WTC11 (cell line): ENCODE results near the gene DYNC1LI2. TPM values are rescaled to one million over a fixed set of nuclear protein-coding genes. Genes with fewer than 3 reads are reported as not detected.

Experiments used
- ATAC-seq: fragments of 200-7000 bp; cut with Tn5 transposase; 2 replicates; pipeline ENCODE4 v1.10.0; 2021; ENCODE audit warnings: mild to moderate bottlenecking, moderate library complexity
- CTCF ChIA-PET: fragments of 300-600 bp; sonication (Branson Sonifier 250); formaldehyde crosslinking; loops from one replicate; lab custom pipeline; 2021; ENCODE audit warnings: antibody characterized with exemption; lab: Charles Lee
- POLR2A ChIA-PET: fragments of 350-600 bp; sonication (Branson Sonifier 250); formaldehyde crosslinking; loops from one replicate; lab custom pipeline; 2021; ENCODE audit warnings: antibody characterized with exemption; lab: Charles Lee
- DNase-seq: peaks from one replicate; pipeline ENCODE4 v3.0.0; 2021; ENCODE audit warnings: low spot score
- H3K27ac Mint-ChIP-seq: 2 replicates; pipeline ENCODE4 v1.8.0; 2021; ENCODE audit warnings: mixed read lengths
- H3K27me3 Mint-ChIP-seq: 2 replicates; pipeline ENCODE4 v1.8.0; 2021; ENCODE audit warnings: low read depth, mild to moderate bottlenecking, moderate library complexity, mixed read lengths
- H3K36me3 Mint-ChIP-seq: 2 replicates; pipeline ENCODE4 v1.8.0; 2021; ENCODE audit warnings: mixed read lengths
- H3K4me1 Mint-ChIP-seq: 2 replicates; pipeline ENCODE4 v1.8.0; 2022; ENCODE audit warnings: mixed read lengths
- H3K4me3 Mint-ChIP-seq: 2 replicates; pipeline ENCODE4 v1.8.0; 2021; ENCODE audit warnings: mild to moderate bottlenecking, moderate library complexity, mixed read lengths
- H3K9me3 Mint-ChIP-seq: 2 replicates; pipeline ENCODE4 v1.8.0; 2021; ENCODE audit warnings: mixed read lengths
- CTCF ChIP-seq: fragments of 200-600 bp; IDR thresholded peaks from 2 replicates; pipeline ENCODE4 v1.8.0; 2022; ENCODE audit warnings: antibody characterized with exemption
- ESRRA ChIP-seq: sonication (generic); formaldehyde crosslinking; IDR thresholded peaks from 2 replicates; pipeline ENCODE4 v1.8.1; 2022; ENCODE audit warnings: mild to moderate bottlenecking, missing genetic modification reagents, borderline replicate concordance
- ETV6 ChIP-seq: sonication (generic); formaldehyde crosslinking; IDR thresholded peaks from 2 replicates; pipeline ENCODE4 v1.8.1; 2022; ENCODE audit warnings: mild to moderate bottlenecking, missing genetic modification reagents
- HMGA2 ChIP-seq: fragments of 250-450 bp; sonication (Bioruptor Pico); IDR thresholded peaks from 2 replicates; pipeline ENCODE4 v1.4.0; 2021; ENCODE audit warnings: mild to moderate bottlenecking, moderate library complexity
- IRF2 ChIP-seq: sonication (generic); formaldehyde crosslinking; IDR thresholded peaks from 2 replicates; pipeline ENCODE4 v1.8.0; 2022; ENCODE audit warnings: low read depth, missing genetic modification reagents, borderline replicate concordance
- NFATC4 ChIP-seq: fragments of 250-450 bp; sonication (Bioruptor Pico); IDR thresholded peaks from 2 replicates; pipeline ENCODE4 v1.9.0; 2021; ENCODE audit warnings: mild to moderate bottlenecking
- NFE2L1 ChIP-seq: sonication (generic); formaldehyde crosslinking; IDR thresholded peaks from 2 replicates; pipeline ENCODE4 v1.8.1; 2023; ENCODE audit warnings: missing genetic modification reagents
- NR3C1 ChIP-seq: sonication (generic); formaldehyde crosslinking; conservative IDR thresholded peaks from 2 replicates; pipeline ENCODE4 v1.8.1; 2023; ENCODE audit warnings: low read depth, mild to moderate bottlenecking, missing genetic modification reagents
- RELA ChIP-seq: sonication (generic); formaldehyde crosslinking; IDR thresholded peaks from 2 replicates; pipeline ENCODE4 v1.8.1; 2022; ENCODE audit warnings: missing genetic modification reagents, mild to moderate bottlenecking, borderline replicate concordance
- SP1 ChIP-seq: sonication (generic); formaldehyde crosslinking; conservative IDR thresholded peaks from 2 replicates; pipeline ENCODE4 v1.8.1; 2022; ENCODE audit warnings: missing genetic modification reagents
- TEAD1 ChIP-seq: sonication (generic); formaldehyde crosslinking; IDR thresholded peaks from 2 replicates; pipeline ENCODE4 v1.8.0; 2022; ENCODE audit warnings: mild to moderate bottlenecking, missing genetic modification reagents
- USF2 ChIP-seq: sonication (generic); formaldehyde crosslinking; IDR thresholded peaks from 2 replicates; pipeline ENCODE4 v1.8.1; 2023; ENCODE audit warnings: mild to moderate bottlenecking, missing genetic modification reagents, moderate library complexity
- ZNF138 ChIP-seq: sonication (generic); formaldehyde crosslinking; conservative IDR thresholded peaks from 2 replicates; pipeline ENCODE4 v1.8.1; 2022; ENCODE audit warnings: mild to moderate bottlenecking, moderate library complexity, missing genetic modification reagents
- ZNF317 ChIP-seq: sonication (generic); formaldehyde crosslinking; IDR thresholded peaks from 2 replicates; pipeline ENCODE4 v1.8.1; 2023; ENCODE audit warnings: low read depth, mild to moderate bottlenecking, moderate library complexity, missing genetic modification reagents, borderline replicate concordance
- ZNF396 ChIP-seq: fragments of 250-450 bp; sonication (Bioruptor Pico); IDR thresholded peaks from 2 replicates; pipeline ENCODE4 v1.8.0; 2021; ENCODE audit warnings: mild to moderate bottlenecking, moderate library complexity, borderline replicate concordance
- ZNF416 ChIP-seq: fragments of 250-450 bp; sonication (Bioruptor Pico); IDR thresholded peaks from 2 replicates; pipeline ENCODE4 v1.9.0; 2021; ENCODE audit warnings: mild to moderate bottlenecking, inconsistent platforms
- ZNF423 ChIP-seq: fragments of 250-450 bp; sonication (Bioruptor Pico); IDR thresholded peaks from 2 replicates; pipeline ENCODE4 v2.1.2; 2022; ENCODE audit warnings: mild to moderate bottlenecking, moderate library complexity
- total RNA-seq: library from RNA; stranded (reverse); gene quantifications from 3 replicates; pipeline ENCODE4 v1.2.3, GENCODE V29; 2021
- TF ChIP-seq, protein P1 (sequence below): sonication (generic); formaldehyde crosslinking; IDR thresholded peaks from 2 replicates; pipeline ENCODE4 v1.8.0; 2022; ENCODE audit warnings: missing genetic modification reagents
- TF ChIP-seq, protein P2 (sequence below): sonication (generic); formaldehyde crosslinking; IDR thresholded peaks from 2 replicates; pipeline ENCODE4 v1.8.0; 2022; ENCODE audit warnings: mild to moderate bottlenecking, missing genetic modification reagents
- TF ChIP-seq, protein P3 (sequence below): sonication (generic); formaldehyde crosslinking; IDR thresholded peaks from 2 replicates; pipeline ENCODE4 v1.8.1; 2023; ENCODE audit warnings: mild to moderate bottlenecking, missing genetic modification reagents
- TF ChIP-seq, protein P4 (sequence below): sonication (generic); formaldehyde crosslinking; IDR thresholded peaks from 2 replicates; pipeline ENCODE4 v1.8.1; 2023; ENCODE audit warnings: mild to moderate bottlenecking, missing genetic modification reagents
- TF ChIP-seq, protein P5 (sequence below): fragments of 250-450 bp; sonication (Bioruptor Pico); IDR thresholded peaks from 2 replicates; pipeline ENCODE4 v1.9.0; 2021; ENCODE audit warnings: moderate library complexity, mild to moderate bottlenecking, inconsistent platforms, borderline replicate concordance

The DYNC1LI2 gene
- total RNA-seq, 1 experiment from 2014 or later = 89.8 TPM

DNA sequence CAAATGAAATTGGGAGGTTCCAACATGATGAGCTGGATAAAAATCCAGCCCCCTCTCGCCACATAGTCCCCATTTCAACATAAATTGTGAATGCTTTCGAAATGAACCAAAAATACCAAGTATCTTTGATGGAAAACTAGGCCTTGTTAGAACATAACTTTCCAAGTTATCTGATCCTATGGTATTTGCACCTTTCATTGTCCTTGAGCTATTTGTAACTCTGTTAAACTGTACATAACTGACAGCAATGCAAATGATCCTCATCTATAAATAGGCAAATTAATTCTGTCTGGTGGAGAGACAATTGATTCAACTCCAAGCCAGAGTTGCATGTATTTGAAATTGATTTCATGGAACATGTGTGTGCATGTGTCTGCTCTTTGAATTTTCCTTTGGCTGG lies 73.1 kb downstream of the DYNC1LI2 start:
- H3K27me3 Mint-ChIP-seq = no peaks in the 10 kb centered on the region; the same call in 1 of the 2 replicates
- no peak overlapping the region for H3K4me3 Mint-ChIP-seq
- ATAC-seq = no peak
- H3K9me3 Mint-ChIP-seq = peaks cover 4% of the 10 kb centered on the region; the same call in 1 of the 2 replicates
- 0 out of 2 replicates have a peak overlapping the region, but pooled peaks have one; percentile 50 for H3K27ac Mint-ChIP-seq
- peaks cover 15% of the 10 kb centered on the region for H3K36me3 Mint-ChIP-seq
- ChIA-PET POLR2A (no interaction called here), CTCF (no interaction called here)
- no peak for DNase-seq
- TF ChIP-seq CTCF (no peak), ESRRA (CRISPR knock-in tag) (no peak), NR3C1 (no peak), SP1 (no peak), ZNF138 (CRISPR knock-in tag) (no peak), ZNF416 (CRISPR knock-in tag) (no peak), IRF2 (no peak)
- TF ChIP-seq, protein P1, sequence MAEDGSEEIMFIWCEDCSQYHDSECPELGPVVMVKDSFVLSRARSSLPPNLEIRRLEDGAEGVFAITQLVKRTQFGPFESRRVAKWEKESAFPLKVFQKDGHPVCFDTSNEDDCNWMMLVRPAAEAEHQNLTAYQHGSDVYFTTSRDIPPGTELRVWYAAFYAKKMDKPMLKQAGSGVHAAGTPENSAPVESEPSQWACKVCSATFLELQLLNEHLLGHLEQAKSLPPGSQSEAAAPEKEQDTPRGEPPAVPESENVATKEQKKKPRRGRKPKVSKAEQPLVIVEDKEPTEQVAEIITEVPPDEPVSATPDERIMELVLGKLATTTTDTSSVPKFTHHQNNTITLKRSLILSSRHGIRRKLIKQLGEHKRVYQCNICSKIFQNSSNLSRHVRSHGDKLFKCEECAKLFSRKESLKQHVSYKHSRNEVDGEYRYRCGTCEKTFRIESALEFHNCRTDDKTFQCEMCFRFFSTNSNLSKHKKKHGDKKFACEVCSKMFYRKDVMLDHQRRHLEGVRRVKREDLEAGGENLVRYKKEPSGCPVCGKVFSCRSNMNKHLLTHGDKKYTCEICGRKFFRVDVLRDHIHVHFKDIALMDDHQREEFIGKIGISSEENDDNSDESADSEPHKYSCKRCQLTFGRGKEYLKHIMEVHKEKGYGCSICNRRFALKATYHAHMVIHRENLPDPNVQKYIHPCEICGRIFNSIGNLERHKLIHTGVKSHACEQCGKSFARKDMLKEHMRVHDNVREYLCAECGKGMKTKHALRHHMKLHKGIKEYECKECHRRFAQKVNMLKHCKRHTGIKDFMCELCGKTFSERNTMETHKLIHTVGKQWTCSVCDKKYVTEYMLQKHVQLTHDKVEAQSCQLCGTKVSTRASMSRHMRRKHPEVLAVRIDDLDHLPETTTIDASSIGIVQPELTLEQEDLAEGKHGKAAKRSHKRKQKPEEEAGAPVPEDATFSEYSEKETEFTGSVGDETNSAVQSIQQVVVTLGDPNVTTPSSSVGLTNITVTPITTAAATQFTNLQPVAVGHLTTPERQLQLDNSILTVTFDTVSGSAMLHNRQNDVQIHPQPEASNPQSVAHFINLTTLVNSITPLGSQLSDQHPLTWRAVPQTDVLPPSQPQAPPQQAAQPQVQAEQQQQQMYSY (CRISPR knock-in tag) = no peak
- TF ChIP-seq, protein P2, sequence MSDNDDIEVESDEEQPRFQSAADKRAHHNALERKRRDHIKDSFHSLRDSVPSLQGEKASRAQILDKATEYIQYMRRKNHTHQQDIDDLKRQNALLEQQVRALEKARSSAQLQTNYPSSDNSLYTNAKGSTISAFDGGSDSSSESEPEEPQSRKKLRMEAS (CRISPR knock-in tag) = no peak
- peaks cover 4% of the 10 kb centered on the region; the same call in 1 of the 2 replicates for H3K4me1 Mint-ChIP-seq

- CTCF ChIA-PET = interaction anchor here (0.9 kb wide), 1 partner anchor 26 kb away, joined by 5 read pairs; no protein-coding TSS in a partner anchor
- TF ChIP-seq NFE2L1 (no peak), ZNF416 (CRISPR knock-in tag) (no peak), USF2 (no peak), ZNF423 (no peak), RELA (no peak), TEAD1 (CRISPR knock-in tag) (no peak), ZNF317 (CRISPR knock-in tag) (no peak), NFATC4 (no peak), ETV6 (CRISPR knock-in tag) (no peak), ZNF138 (CRISPR knock-in tag) (no peak), HMGA2 (no peak), ZNF396 (CRISPR knock-in tag) (no peak), NR3C1 (no peak)
- TF ChIP-seq, protein P3, sequence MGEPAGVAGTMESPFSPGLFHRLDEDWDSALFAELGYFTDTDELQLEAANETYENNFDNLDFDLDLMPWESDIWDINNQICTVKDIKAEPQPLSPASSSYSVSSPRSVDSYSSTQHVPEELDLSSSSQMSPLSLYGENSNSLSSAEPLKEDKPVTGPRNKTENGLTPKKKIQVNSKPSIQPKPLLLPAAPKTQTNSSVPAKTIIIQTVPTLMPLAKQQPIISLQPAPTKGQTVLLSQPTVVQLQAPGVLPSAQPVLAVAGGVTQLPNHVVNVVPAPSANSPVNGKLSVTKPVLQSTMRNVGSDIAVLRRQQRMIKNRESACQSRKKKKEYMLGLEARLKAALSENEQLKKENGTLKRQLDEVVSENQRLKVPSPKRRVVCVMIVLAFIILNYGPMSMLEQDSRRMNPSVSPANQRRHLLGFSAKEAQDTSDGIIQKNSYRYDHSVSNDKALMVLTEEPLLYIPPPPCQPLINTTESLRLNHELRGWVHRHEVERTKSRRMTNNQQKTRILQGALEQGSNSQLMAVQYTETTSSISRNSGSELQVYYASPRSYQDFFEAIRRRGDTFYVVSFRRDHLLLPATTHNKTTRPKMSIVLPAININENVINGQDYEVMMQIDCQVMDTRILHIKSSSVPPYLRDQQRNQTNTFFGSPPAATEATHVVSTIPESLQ (CRISPR knock-in tag) = no peak
- TF ChIP-seq, protein P4, sequence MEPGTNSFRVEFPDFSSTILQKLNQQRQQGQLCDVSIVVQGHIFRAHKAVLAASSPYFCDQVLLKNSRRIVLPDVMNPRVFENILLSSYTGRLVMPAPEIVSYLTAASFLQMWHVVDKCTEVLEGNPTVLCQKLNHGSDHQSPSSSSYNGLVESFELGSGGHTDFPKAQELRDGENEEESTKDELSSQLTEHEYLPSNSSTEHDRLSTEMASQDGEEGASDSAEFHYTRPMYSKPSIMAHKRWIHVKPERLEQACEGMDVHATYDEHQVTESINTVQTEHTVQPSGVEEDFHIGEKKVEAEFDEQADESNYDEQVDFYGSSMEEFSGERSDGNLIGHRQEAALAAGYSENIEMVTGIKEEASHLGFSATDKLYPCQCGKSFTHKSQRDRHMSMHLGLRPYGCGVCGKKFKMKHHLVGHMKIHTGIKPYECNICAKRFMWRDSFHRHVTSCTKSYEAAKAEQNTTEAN = no peak
- TF ChIP-seq, protein P5, sequence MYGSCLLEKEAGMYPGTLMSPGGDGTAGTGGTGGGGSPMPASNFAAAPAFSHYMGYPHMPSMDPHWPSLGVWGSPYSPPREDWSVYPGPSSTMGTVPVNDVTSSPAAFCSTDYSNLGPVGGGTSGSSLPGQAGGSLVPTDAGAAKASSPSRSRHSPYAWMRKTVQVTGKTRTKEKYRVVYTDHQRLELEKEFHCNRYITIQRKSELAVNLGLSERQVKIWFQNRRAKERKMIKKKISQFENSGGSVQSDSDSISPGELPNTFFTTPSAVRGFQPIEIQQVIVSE (CRISPR knock-in tag) = no peak
- H3K4me1 Mint-ChIP-seq = peaks cover 4% of the 10 kb centered on the region; the same call in 1 of the 2 replicates
- peak overlapping the region; percentile 50; the same call in 1 of the 2 replicates for H3K27ac Mint-ChIP-seq
- H3K4me3 Mint-ChIP-seq = no peak overlapping the region
- peaks cover 4% of the 10 kb centered on the region; the same call in 1 of the 2 replicates for H3K9me3 Mint-ChIP-seq
- ATAC-seq (no peak), DNase-seq (no peak)
- H3K36me3 Mint-ChIP-seq = peaks cover 16% of the 10 kb centered on the region
- POLR2A ChIA-PET = no interaction called here
- H3K27me3 Mint-ChIP-seq = no peaks in the 10 kb centered on the region; the same call in 1 of the 2 replicates
Measured at GRCh38 chr16:66677836-66678235, 73.6 kb downstream of the DYNC1LI2 start.
